NCI-H2081 (cell line): ENCODE measurements around the gene NPEPL1.
"Not testable (repeated sequence)": the region's sequence is repeated elsewhere in the genome, so short reads cannot be mapped to it uniquely, and the experiment has no call there.

Experiments used
- DNase-seq, 2 experiments: peaks; one replicate each; lab custom pipeline; 2025; lab: John Stamatoyannopoulos, UW

NPEPL1 gene

GRCh38 chr20:58757647-58758046 lies 65.0 kb downstream of the NPEPL1 start:
- not testable (repeated sequence) for DNase-seq

DNA sequence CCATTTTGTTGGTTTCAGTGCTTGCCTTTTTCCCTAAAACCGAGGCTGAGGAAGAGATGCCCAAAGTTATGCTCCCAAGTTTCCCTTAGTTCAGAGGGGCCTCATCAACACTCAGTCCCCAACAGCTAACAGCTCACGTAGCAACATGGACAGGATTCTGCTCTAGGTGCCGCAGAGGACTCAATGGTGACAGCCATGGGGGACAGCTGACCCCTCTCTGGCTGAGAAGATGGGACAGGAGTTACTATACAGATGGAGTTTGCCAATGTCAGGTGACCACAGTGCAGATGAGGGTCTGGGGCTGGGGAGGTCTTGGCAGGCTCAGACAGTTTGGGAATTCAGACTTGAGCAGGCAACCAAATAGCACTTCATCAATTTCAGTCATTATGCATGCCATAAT lies 67.3 kb downstream of the NPEPL1 start:
- no peak for DNase-seq

GRCh38 chr20:58760856-58761255 lies 68.3 kb downstream of the NPEPL1 start:
- no peak for DNase-seq

GRCh38 chr20:58762120-58762519 lies 69.5 kb downstream of the NPEPL1 start:
- DNase-seq = no peak

DNA sequence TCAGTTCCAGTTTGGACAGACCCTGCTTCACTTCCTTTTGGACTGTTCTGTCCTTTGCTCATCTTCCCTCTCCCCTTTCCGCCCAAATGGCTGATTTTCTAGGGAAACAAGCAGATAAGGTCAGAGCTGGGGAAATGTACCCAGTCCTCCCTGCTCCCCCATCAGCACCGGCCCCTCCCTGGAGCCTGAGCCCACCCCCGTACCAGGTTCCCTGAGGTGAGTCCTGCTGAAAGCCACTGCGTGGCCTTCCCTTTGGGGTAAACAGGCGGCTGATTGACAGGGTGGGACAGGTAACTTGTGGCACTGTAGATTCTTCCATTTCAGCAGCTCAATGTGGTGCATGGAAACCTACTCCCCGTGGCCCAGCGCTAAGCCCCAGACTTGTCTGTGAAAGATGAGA lies 70.5 kb downstream of the NPEPL1 start:
- no peak for DNase-seq
